Measurements from ENCODE around the gene PPP2R2D.

DNA sequence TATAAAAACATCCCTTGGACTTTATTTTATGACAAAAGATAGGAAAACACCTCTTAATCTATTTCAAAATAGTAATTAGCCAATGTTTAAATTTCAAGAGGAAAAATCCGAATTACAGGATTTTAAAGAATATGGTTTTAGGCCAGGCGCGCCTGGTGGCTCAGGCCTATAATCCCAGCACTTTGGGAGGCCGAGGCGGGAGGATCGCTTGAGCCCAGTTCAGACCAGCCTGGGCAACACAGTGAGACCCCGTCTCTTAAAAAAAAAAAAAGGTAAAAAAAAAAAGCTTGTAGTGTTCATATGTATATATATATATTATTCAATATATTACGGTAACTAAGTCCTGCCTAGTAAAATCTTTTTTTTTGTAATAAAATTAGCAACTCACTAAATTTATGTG, 79.5 kb downstream of the PPP2R2D start:
- TF ChIP-seq, protein P1, sequence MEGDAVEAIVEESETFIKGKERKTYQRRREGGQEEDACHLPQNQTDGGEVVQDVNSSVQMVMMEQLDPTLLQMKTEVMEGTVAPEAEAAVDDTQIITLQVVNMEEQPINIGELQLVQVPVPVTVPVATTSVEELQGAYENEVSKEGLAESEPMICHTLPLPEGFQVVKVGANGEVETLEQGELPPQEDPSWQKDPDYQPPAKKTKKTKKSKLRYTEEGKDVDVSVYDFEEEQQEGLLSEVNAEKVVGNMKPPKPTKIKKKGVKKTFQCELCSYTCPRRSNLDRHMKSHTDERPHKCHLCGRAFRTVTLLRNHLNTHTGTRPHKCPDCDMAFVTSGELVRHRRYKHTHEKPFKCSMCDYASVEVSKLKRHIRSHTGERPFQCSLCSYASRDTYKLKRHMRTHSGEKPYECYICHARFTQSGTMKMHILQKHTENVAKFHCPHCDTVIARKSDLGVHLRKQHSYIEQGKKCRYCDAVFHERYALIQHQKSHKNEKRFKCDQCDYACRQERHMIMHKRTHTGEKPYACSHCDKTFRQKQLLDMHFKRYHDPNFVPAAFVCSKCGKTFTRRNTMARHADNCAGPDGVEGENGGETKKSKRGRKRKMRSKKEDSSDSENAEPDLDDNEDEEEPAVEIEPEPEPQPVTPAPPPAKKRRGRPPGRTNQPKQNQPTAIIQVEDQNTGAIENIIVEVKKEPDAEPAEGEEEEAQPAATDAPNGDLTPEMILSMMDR (conservative IDR thresholded peaks at IDR 0.05; ENCODE audit: low read length): no peak
- TF ChIP-seq EZH2phosphoT487 (IDR thresholded peaks at IDR 0.05; ENCODE audit: borderline replicate concordance): no peak
